SK-N-SH (cell line): ENCODE results near the gene KANSL2. TPM values are rescaled to one million over a fixed set of nuclear protein-coding genes. Genes with fewer than 3 reads are reported as not detected.

Experiments
- CTCF ChIA-PET: fragments of 300-600, 350-600 bp; formaldehyde crosslinking; extraction: SDS; loops from one replicate; lab custom pipeline; 2021; lab: Yijun Ruan, JAX
- POLR2A ChIA-PET: fragments of 350-600 bp; sonication (Branson Sonifier 250); formaldehyde crosslinking; extraction: SDS; loops from one replicate; lab custom pipeline; 2020; ENCODE audit warnings: antibody characterized with exemption, inconsistent platforms; lab: Yijun Ruan, JAX
- DNase-seq: peaks from one replicate; pipeline ENCODE4 v3.0.0; 2012
- H2AFZ ChIP-seq: fragments of 200-600 bp; sonication (generic); 2 replicates; pipeline ENCODE4 v1.8.1; 2016; ENCODE audit warnings: antibody characterized with exemption, mild to moderate bottlenecking, low read depth
- H3F3A ChIP-seq: fragments of 200-600 bp; sonication (generic); replicated peaks from 2 replicates; pipeline ENCODE3; 2016; ENCODE audit warnings: antibody characterized with exemption, mild to moderate bottlenecking; ENCODE audit not compliant: insufficient read depth
- H3K27ac ChIP-seq, 2 experiments: fragments of 200-500 bp in 1 of 2; fragments of 200-600 bp in 1 of 2; sonication (Bioruptor generic) in 1 of 2; sonication (generic), shearing (Covaris generic) in 1 of 2; 2 replicates each; pipeline versions ENCODE4 v1.5.1 to v1.6.1; 2014 to 2016; ENCODE audit warnings: low read depth in 2 of 2, inconsistent platforms in 1 of 2, low read length in 1 of 2, mild to moderate bottlenecking in 1 of 2, mixed read lengths in 1 of 2
- H3K27me3 ChIP-seq: fragments of 200-600 bp; sonication (generic), shearing (Covaris generic); 2 replicates; pipeline ENCODE4 v1.6.1; 2016; ENCODE audit warnings: mixed run types; ENCODE audit not compliant: insufficient read depth
- H3K36me3 ChIP-seq, 2 experiments: fragments of 200-500 bp in 1 of 2; fragments of 200-600 bp in 1 of 2; sonication (Bioruptor generic) in 1 of 2; sonication (generic) in 1 of 2; replicated peaks in 1 of 2; 2 replicates each; pipeline versions ENCODE3 to v1.5.1; 2014 to 2016; ENCODE audit warnings: low read length in 1 of 2, mild to moderate bottlenecking in 1 of 2; ENCODE audit not compliant: insufficient read depth in 2 of 2, control insufficient read depth in 1 of 2
- H3K4me1 ChIP-seq, 2 experiments: fragments of 200-500 bp in 1 of 2; fragments of 200-600 bp in 1 of 2; sonication (Bioruptor generic) in 1 of 2; sonication (generic), shearing (Covaris generic) in 1 of 2; 2 replicates each; pipeline versions ENCODE4 v1.5.1 to v1.6.1; 2014 to 2016; ENCODE audit warnings: low read depth in 1 of 2, low read length in 1 of 2, mixed run types in 1 of 2; ENCODE audit not compliant: insufficient read depth in 2 of 2, control insufficient read depth in 1 of 2
- H3K4me2 ChIP-seq: fragments of 200-600 bp; sonication (generic), shearing (Covaris generic); 2 replicates; pipeline ENCODE4 v1.6.1; 2017; ENCODE audit warnings: mixed run types
- H3K4me3 ChIP-seq, 2 experiments: fragments of 200-500 bp in 1 of 2; fragments of 200-600 bp in 1 of 2; sonication (Bioruptor generic) in 1 of 2; sonication (generic), shearing (Covaris generic) in 1 of 2; 2 replicates each; pipeline versions ENCODE4 v1.5.1 to v1.8.1; 2014 to 2016; ENCODE audit warnings: low read depth in 2 of 2, inconsistent platforms in 1 of 2, low read length in 1 of 2, mild to moderate bottlenecking in 1 of 2, mixed read lengths in 1 of 2, moderate library complexity in 1 of 2
- H3K79me2 ChIP-seq: fragments of 200-600 bp; sonication (generic); 2 replicates; pipeline ENCODE4 v1.8.1; 2017; ENCODE audit warnings: mild to moderate bottlenecking; ENCODE audit not compliant: insufficient read depth
- H3K9ac ChIP-seq: fragments of 200-600 bp; sonication (generic); 2 replicates; pipeline ENCODE4 v1.6.1; 2017; ENCODE audit warnings: mixed run types
- H3K9me2 ChIP-seq: fragments of 200-600 bp; sonication (generic); 2 replicates; pipeline ENCODE4 v1.6.1; 2017; ENCODE audit warnings: mixed run types
- H3K9me3 ChIP-seq: fragments of 200-600 bp; sonication (generic); 2 replicates; pipeline ENCODE4 v1.6.1; 2017; ENCODE audit warnings: mixed run types, mild to moderate bottlenecking, moderate library complexity
- H4K20me1 ChIP-seq: fragments of 200-600 bp; sonication (generic); 2 replicates; pipeline ENCODE4 v1.6.1; 2017; ENCODE audit warnings: mild to moderate bottlenecking, mixed run types; ENCODE audit not compliant: insufficient read depth
- EZH2phosphoT487 ChIP-seq: fragments of 200-600 bp; sonication (generic); IDR thresholded peaks from 2 replicates; pipeline ENCODE4 v1.6.1; 2017; ENCODE audit warnings: low read depth, mixed run types, mild to moderate bottlenecking, antibody characterized with exemption, moderate library complexity, borderline replicate concordance
- GATA2 ChIP-seq: sonication (generic); formaldehyde crosslinking; IDR thresholded peaks from 2 replicates; pipeline ENCODE4 v1.5.0; 2020; ENCODE audit warnings: mild to moderate bottlenecking, missing genetic modification reagents
- MXI1 ChIP-seq: IDR thresholded peaks from 2 replicates; pipeline ENCODE4 v1.6.1; 2012; ENCODE audit warnings: mild to moderate bottlenecking, low read depth, low read length, improper control_type of control experiment
- RCOR1 ChIP-seq: fragments of 150-350 bp; IDR thresholded peaks from 2 replicates; pipeline ENCODE4 v1.6.1; 2017; ENCODE audit warnings: antibody characterized with exemption, low read length
- TAF1 ChIP-seq: IDR thresholded peaks from 2 replicates; pipeline ENCODE4 v1.6.1; 2012; ENCODE audit warnings: low read depth, mild to moderate bottlenecking, low read length, moderate library complexity, borderline replicate concordance
- WGBS: methylation state at CpG from one replicate; pipeline ENCODE4 v1.1.6; 2017; ENCODE audit warnings: low lambda C conversion rate; 5-methylcytosine and 5-hydroxymethylcytosine counted together
- polyA plus RNA-seq, 3 experiments: library from polyadenylated mRNA; depleted of rRNA; stranded (reverse); fragments of >200 nt; gene quantifications; 2 replicates each; pipeline ENCODE4 v1.2.3, GENCODE V29; 2012
- TF ChIP-seq, protein P1 (sequence below): IDR thresholded peaks from 2 replicates; pipeline ENCODE4 v1.6.1; 2012; ENCODE audit warnings: mild to moderate bottlenecking, low read depth, low read length, moderate library complexity
- TF ChIP-seq, protein P2 (sequence below): IDR thresholded peaks from 2 replicates; pipeline ENCODE4 v1.4.0; 2012; ENCODE audit warnings: low read depth, borderline replicate concordance
- TF ChIP-seq, protein P3 (sequence below): IDR thresholded peaks from 2 replicates; pipeline ENCODE4 v1.4.0; 2012; ENCODE audit warnings: low read depth, borderline replicate concordance
- TF ChIP-seq, protein P4 (sequence below): fragments of 150-350 bp; IDR thresholded peaks from 2 replicates; pipeline ENCODE4 v1.6.1; 2017; ENCODE audit warnings: antibody characterized with exemption, low read length, low read depth, borderline replicate concordance
- TF ChIP-seq, protein P5 (sequence below): fragments of 150-350 bp; IDR thresholded peaks from 2 replicates; pipeline ENCODE4 v1.6.1; 2016; ENCODE audit warnings: mild to moderate bottlenecking, low read depth, low read length

The KANSL2 gene
- polyA plus RNA-seq, 1 of the 3 experiments (the other 2 are of a cell fraction): 32.8 TPM

DNA sequence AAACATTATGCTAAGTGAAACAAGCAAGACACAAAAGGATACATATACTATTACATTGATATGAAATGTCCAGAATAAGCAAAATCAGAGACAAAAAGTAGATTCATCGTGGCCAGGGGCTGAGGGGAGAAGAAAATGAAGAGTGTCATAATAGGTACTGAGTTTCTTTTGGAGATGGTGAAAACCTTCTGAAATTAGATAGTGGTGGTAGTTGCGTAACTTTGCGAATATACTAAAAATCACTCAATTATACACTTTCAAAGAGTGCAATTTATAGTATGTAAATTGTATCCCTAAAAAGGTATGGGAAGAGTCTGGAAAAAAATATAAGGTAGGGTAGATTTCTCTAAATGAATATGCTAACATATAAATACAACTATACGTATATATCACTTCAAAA, 22.2 kb downstream of the KANSL2 start:
- Histone ChIP-seq H3K9me2 (no peaks in the 10 kb centered on the region), H2AFZ (no peak overlapping the region), H3K4me1 (no peaks in the 10 kb centered on the region), H3F3A (peaks cover 11% of the 10 kb centered on the region), H3K27ac (no peak overlapping the region), H3K9me3 (no peaks in the 10 kb centered on the region), H4K20me1 (peaks cover 5% of the 10 kb centered on the region; the same call in 1 of the 2 replicates), H3K9ac (no peak overlapping the region), H3K36me3 (peaks cover 49 to 82% of the 10 kb centered on the region in 2 experiments), H3K4me3 (no peak overlapping the region), H3K27me3 (no peaks in the 10 kb centered on the region), H3K79me2 (peaks cover 46% of the 10 kb centered on the region; the same call in 1 of the 2 replicates), H3K4me2 (no peak overlapping the region)
- TF ChIP-seq RCOR1: no peak
- TF ChIP-seq, protein P1, sequence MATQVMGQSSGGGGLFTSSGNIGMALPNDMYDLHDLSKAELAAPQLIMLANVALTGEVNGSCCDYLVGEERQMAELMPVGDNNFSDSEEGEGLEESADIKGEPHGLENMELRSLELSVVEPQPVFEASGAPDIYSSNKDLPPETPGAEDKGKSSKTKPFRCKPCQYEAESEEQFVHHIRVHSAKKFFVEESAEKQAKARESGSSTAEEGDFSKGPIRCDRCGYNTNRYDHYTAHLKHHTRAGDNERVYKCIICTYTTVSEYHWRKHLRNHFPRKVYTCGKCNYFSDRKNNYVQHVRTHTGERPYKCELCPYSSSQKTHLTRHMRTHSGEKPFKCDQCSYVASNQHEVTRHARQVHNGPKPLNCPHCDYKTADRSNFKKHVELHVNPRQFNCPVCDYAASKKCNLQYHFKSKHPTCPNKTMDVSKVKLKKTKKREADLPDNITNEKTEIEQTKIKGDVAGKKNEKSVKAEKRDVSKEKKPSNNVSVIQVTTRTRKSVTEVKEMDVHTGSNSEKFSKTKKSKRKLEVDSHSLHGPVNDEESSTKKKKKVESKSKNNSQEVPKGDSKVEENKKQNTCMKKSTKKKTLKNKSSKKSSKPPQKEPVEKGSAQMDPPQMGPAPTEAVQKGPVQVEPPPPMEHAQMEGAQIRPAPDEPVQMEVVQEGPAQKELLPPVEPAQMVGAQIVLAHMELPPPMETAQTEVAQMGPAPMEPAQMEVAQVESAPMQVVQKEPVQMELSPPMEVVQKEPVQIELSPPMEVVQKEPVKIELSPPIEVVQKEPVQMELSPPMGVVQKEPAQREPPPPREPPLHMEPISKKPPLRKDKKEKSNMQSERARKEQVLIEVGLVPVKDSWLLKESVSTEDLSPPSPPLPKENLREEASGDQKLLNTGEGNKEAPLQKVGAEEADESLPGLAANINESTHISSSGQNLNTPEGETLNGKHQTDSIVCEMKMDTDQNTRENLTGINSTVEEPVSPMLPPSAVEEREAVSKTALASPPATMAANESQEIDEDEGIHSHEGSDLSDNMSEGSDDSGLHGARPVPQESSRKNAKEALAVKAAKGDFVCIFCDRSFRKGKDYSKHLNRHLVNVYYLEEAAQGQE: no peak
- TF ChIP-seq GATA2 (CRISPR knock-in tag): no peak
- no peak for TF ChIP-seq MXI1
- TF ChIP-seq, protein P2, sequence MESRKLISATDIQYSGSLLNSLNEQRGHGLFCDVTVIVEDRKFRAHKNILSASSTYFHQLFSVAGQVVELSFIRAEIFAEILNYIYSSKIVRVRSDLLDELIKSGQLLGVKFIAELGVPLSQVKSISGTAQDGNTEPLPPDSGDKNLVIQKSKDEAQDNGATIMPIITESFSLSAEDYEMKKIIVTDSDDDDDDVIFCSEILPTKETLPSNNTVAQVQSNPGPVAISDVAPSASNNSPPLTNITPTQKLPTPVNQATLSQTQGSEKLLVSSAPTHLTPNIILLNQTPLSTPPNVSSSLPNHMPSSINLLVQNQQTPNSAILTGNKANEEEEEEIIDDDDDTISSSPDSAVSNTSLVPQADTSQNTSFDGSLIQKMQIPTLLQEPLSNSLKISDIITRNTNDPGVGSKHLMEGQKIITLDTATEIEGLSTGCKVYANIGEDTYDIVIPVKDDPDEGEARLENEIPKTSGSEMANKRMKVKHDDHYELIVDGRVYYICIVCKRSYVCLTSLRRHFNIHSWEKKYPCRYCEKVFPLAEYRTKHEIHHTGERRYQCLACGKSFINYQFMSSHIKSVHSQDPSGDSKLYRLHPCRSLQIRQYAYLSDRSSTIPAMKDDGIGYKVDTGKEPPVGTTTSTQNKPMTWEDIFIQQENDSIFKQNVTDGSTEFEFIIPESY: no peak
- no peak for TF ChIP-seq EZH2phosphoT487
- TF ChIP-seq, protein P3, sequence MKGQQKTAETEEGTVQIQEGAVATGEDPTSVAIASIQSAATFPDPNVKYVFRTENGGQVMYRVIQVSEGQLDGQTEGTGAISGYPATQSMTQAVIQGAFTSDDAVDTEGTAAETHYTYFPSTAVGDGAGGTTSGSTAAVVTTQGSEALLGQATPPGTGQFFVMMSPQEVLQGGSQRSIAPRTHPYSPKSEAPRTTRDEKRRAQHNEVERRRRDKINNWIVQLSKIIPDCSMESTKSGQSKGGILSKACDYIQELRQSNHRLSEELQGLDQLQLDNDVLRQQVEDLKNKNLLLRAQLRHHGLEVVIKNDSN: no peak
- TF ChIP-seq, protein P4, sequence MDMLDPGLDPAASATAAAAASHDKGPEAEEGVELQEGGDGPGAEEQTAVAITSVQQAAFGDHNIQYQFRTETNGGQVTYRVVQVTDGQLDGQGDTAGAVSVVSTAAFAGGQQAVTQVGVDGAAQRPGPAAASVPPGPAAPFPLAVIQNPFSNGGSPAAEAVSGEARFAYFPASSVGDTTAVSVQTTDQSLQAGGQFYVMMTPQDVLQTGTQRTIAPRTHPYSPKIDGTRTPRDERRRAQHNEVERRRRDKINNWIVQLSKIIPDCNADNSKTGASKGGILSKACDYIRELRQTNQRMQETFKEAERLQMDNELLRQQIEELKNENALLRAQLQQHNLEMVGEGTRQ: no peak
- no peak for TF ChIP-seq TAF1
- TF ChIP-seq, protein P5, sequence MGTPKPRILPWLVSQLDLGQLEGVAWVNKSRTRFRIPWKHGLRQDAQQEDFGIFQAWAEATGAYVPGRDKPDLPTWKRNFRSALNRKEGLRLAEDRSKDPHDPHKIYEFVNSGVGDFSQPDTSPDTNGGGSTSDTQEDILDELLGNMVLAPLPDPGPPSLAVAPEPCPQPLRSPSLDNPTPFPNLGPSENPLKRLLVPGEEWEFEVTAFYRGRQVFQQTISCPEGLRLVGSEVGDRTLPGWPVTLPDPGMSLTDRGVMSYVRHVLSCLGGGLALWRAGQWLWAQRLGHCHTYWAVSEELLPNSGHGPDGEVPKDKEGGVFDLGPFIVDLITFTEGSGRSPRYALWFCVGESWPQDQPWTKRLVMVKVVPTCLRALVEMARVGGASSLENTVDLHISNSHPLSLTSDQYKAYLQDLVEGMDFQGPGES: no peak
- 97% methylated on average over 4 of the region's 4 CpGs for whole genome bisulfite sequencing
- ChIA-PET POLR2A (no interaction called here), CTCF (interaction anchor here (0.6 kb wide), 1 partner anchor 494 kb away, joined by 3 read pairs; no protein-coding TSS in a partner anchor)
- DNase-seq: no peak
